ENCODE results near the gene RALY. TPM values are rescaled to one million over a fixed set of nuclear protein-coding genes. Genes with fewer than 3 reads are reported as not detected.

The RALY gene
- total and polyA plus RNA-seq, 2 of the 4 experiments (the other 2 are of a cell fraction) = 46.2 to 115 TPM

DNA sequence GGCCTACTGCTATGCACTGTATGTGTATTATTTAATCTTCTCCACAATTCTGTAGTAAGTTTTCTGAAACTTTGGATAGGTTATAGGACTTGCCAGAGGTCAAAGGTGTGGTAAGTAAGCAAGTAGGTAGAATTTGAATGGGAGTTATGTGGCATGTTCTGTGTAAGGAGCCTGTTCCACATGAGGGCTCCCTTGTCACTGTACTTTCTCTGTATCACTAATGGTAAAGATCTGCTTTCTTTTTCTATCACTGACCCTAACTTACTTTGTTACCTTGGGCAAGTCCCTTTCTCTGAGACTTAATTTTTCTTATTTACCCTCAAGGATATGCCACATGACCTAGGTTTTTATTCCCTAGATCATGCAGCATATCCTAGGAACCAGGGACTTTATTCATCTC lies 68.0 kb downstream of the RALY start:
- no peak for ATAC-seq (ENCODE audit: low read depth)
- no peak overlapping the region for H3K14ac ChIP-seq (replicated peaks; ENCODE audit: low read depth, low read length)
- dilution Hi-C loops (cut with HindIII; ENCODE audit: low sequenced_read_pairs, unreplicated experiment) = no loop called here
- intact Hi-C loops (cut with micrococcal nuclease) = no loop called here
- in situ Hi-C loops (cut with MboI; ENCODE audit: low sequenced_read_pairs) = no loop called here
- peaks cover 3% of the 10 kb centered on the region; the same call in 1 of the 2 replicates for H3K36me3 ChIP-seq (ENCODE audit: control insufficient read depth, insufficient read depth, low read length)
- no peak overlapping the region for H3K18ac ChIP-seq (ENCODE audit: low read depth, low read length)
- H3K4me1 ChIP-seq (ENCODE audit: control insufficient read depth, insufficient read depth, low read length) = peaks cover 22% of the 10 kb centered on the region
- POLR2A ChIA-PET (ENCODE audit: unreplicated experiment) = no interaction called here
- no peak overlapping the region for H3K27ac ChIP-seq (ENCODE audit: insufficient read depth, low read length)
- H2AK5ac ChIP-seq (ENCODE audit: low read depth, low read length) = no peak overlapping the region
- no peak overlapping the region for H2BK120ac ChIP-seq (ENCODE audit: low read depth, low read length)
- TF ChIP-seq, protein P1, sequence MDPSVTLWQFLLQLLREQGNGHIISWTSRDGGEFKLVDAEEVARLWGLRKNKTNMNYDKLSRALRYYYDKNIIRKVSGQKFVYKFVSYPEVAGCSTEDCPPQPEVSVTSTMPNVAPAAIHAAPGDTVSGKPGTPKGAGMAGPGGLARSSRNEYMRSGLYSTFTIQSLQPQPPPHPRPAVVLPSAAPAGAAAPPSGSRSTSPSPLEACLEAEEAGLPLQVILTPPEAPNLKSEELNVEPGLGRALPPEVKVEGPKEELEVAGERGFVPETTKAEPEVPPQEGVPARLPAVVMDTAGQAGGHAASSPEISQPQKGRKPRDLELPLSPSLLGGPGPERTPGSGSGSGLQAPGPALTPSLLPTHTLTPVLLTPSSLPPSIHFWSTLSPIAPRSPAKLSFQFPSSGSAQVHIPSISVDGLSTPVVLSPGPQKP (IDR thresholded peaks at IDR 0.05; ENCODE audit: borderline replicate concordance, low read depth, low read length) = no peak
- TF ChIP-seq MXI1 (IDR thresholded peaks at IDR 0.05; ENCODE audit: borderline replicate concordance, low read depth, low read length) (no peak), RAD21 (IDR thresholded peaks at IDR 0.05; ENCODE audit: low read length) (no peak), CHD1 (IDR thresholded peaks at IDR 0.05; ENCODE audit: low read depth, low read length) (no peak), RFX5 (IDR thresholded peaks at IDR 0.05; ENCODE audit: low read depth, low read length) (no peak), FOS (IDR thresholded peaks at IDR 0.05; ENCODE audit: low read depth, low read length) (no peak), MAZ (IDR thresholded peaks at IDR 0.05; ENCODE audit: borderline replicate concordance, low read depth, low read length) (no peak), MAFK (IDR thresholded peaks at IDR 0.05; ENCODE audit: low read depth, low read length) (no peak), NFE2L2 (IDR thresholded peaks at IDR 0.05; ENCODE audit: low read depth, low read length) (no peak), POLR2A (IDR thresholded peaks at IDR 0.05; ENCODE audit: low read depth, low read length) (no peak), CEBPB (IDR thresholded peaks at IDR 0.05; ENCODE audit: low read depth, low read length) (no peak), SMC3 (IDR thresholded peaks at IDR 0.05; ENCODE audit: low read depth, low read length) (no peak), RCOR1 (IDR thresholded peaks at IDR 0.05; ENCODE audit: insufficient replicate concordance, low read length) (no peak), CTCF (conservative IDR thresholded peaks at IDR 0.05; ENCODE audit: low read depth, low read length) (no peak), BHLHE40 (IDR thresholded peaks at IDR 0.05; ENCODE audit: low read depth, low read length) (no peak)
- H4K91ac ChIP-seq (ENCODE audit: insufficient read depth, low read depth, low read length) = no peak overlapping the region
- no peak overlapping the region for H3K56ac ChIP-seq (ENCODE audit: extremely low read depth, insufficient read depth, low read length)
- H2AK9ac ChIP-seq (replicated peaks; ENCODE audit: low read depth, low read length, poor library complexity) = no peak overlapping the region
- no peak overlapping the region for H2BK5ac ChIP-seq (ENCODE audit: low read depth, low read length, poor library complexity, severe bottlenecking)
- peaks cover 61 to 90% of the 10 kb centered on the region in 2 experiments for H3K79me1 ChIP-seq (ENCODE audit: low read depth in 1 of 2, low read length in 2 of 2)
- no peak overlapping the region for H3K4ac ChIP-seq (ENCODE audit: low read depth, low read length)
- DNase-seq = no peak
- no peak overlapping the region for H4K8ac ChIP-seq (ENCODE audit: low read depth in 2 of 2, low read length in 2 of 2)
- H3K9me1 ChIP-seq (ENCODE audit: insufficient read depth, low read length) = peaks cover 52% of the 10 kb centered on the region
- no peak overlapping the region for H4K5ac ChIP-seq (ENCODE audit: low read depth, low read length)
- no peaks in the 10 kb centered on the region for H3K9me3 ChIP-seq (ENCODE audit: control insufficient read depth, insufficient read depth, low read length)
- H3K4me2 ChIP-seq (ENCODE audit: low read depth, low read length) = no peak overlapping the region
- CTCF ChIA-PET = no interaction called here
- no peaks in the 10 kb centered on the region for H3K27me3 ChIP-seq (ENCODE audit: control insufficient read depth, insufficient read depth, low read length)
- H2BK15ac ChIP-seq (ENCODE audit: low read depth, low read length) = no peak overlapping the region
- no peak overlapping the region for H2BK20ac ChIP-seq (ENCODE audit: low read depth, low read length)
- no TSS peak for BruUV-seq (replicated peaks)
- H4K20me1 ChIP-seq (ENCODE audit: insufficient read depth, low read length) = peaks cover 91% of the 10 kb centered on the region
- no peak overlapping the region for H2AFZ ChIP-seq (replicated peaks; ENCODE audit: low read length, poor library complexity)
- no peak overlapping the region for H3K4me3 ChIP-seq (ENCODE audit: insufficient read depth, low read depth, low read length)
- no peak overlapping the region for H3K9ac ChIP-seq (ENCODE audit: low read depth, low read length)
- no peak overlapping the region for H3K23ac ChIP-seq (ENCODE audit: low read depth, low read length)

Measured in IMR-90 (cell line).